HG03135 (cell line): ENCODE data around the gene REG1A.

Experiments
- ATAC-seq: cut with Tn5 transposase; IDR thresholded peaks from one replicate; pipeline ENCODE4 v1.9.1; 2021; ENCODE audit warnings: mild to moderate bottlenecking, moderate library complexity; ENCODE audit not compliant: unreplicated experiment

REG1A gene

GRCh38 chr2:79120194-79120713 is at the start of gene REG1A:
Gene REG1A (plus strand): TSS chr2:79120488. CDS start chr2:79120862, 374 bp downstream.
- no peak for ATAC-seq

DNA sequence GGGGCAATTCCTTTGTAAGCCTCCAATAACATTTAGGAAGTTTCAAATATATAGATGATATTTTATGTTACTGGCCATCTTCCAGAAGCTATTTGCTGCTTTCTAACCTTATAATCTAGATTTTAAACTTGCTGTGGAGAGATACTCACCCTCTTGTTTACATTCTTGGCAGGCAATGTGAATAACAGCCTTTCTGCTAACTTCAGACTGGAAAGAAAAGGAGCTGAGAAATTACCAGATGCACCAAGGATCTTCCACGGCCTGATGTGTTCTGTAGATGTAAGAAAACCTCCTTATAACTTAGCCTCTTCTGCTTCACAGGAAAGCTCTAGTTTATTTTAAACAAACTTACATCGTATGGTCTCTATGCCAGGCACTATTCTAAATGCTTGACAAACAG is 49.2 kb upstream of the REG1A start:
- no peak for ATAC-seq

- ATAC-seq = no peak
Measured at GRCh38 chr2:79082987-79083386, 37.3 kb upstream of the REG1A start.

DNA sequence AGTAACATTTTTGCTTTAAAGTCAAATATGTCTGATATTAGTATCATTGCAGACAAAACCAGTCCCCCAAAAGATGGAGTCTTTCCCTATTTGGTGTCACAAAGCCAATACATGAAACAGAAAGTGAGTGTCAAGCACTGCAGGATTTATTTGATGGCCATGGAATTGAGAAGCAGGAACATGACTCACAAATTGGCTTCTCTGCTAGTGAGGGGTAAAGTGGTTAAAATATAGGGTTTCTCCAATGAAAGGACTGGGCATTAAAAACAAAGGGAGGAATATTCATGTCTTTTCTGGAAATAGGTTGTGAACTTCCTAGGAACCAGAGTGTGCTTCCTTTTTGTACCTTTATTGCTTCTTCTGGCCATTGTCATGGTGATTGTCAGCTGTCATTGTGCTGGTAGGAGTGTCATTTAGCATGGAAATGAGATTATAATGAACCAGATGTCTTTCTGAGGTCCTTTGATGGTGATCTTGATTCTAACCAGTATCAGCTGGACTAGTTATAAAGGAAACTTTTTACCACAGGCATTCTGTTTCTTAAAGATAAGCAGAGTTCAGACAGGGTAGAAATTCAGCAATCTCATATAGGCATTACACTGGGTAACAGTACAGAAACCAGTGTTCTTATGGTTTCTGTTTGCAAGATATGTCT is 36.6 kb upstream of the REG1A start:
- ATAC-seq = no peak

DNA sequence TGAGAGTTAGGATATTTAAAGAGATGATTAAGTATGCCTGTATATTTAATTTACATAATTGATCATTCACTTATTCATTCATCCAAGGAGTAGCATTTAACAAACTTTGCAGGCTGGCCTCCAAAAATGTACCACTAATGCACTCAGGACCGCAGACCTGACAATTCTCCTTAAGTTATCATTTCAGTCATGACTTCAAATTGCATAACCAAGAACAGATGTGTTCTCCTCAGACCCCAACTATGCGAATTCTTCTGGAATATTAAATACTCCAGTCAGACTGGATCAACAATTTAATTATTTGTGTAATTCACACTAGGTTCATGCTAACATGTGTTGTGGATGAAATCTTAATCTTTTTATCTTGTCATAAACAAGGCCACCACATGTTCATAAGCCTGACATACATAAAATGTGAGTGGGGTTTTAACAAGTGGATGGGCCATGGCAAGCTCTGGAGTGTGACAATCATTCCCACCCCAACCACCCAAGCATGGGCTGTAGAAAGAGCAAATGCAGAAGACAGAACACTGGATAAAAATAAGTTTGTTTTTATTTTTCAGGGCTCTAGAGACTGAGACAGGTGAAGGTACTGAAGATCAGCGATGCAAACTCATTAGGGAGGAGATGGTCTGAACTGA is 35.7 kb upstream of the REG1A start:
- no peak for ATAC-seq

DNA sequence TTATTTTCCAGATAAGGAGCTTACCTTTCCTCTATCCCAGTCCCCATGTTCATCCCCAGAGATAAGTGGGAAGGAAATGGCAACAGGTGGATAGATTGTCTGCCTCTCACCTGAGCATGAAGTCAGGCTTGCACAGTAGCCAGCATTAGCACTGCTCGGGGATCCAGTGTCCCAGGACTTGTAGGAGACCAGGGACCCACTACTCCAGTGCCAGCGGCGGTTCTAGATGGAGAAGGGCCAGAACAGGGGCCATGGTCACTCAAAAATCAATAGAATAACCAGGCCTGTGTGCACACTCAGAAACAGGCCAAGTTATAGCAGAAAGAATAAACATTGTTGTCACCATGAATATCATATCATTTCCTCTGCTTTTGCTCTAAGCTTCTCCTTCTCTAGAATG is 34.9 kb upstream of the REG1A start:
- ATAC-seq = no peak

GRCh38 chr2:79086255-79086654 is 34.0 kb upstream of the REG1A start:
- ATAC-seq = no peak

DNA sequence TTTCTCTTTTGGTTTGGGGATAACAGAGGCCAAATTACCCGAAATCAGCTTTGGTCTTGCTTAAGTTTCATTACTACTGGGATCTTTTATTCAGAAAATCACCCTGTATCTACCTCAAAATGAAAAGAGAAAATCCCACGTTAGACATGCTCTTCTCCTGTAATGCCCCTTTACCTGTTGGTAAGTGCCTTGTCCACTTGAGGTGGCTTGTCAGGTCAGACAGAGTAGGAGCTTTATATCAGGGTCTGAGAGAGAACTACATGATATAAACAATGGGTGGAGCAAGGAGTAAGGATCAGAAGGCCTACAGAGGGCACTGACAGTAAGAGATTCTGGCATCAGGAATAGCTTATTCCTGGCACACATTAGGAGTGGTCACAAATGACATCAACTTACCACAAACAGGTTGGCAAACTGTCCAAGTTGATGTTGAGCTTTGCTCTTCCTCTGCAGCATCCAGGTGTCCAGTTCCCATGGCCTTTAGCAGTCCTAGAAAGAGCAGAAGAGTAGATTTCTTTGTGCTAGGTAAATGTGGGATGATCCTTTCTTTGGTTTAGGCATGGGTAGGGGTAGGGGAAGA is 32.4 kb upstream of the REG1A start, which contains the start of gene REG1B:
TSS of gene REG1B (minus strand) at position 209 of the 580 bp plus-strand sequence. CDS start 381 bp downstream, outside the sequence.
- no peak for ATAC-seq

- ATAC-seq = no peak
Measured at GRCh38 chr2:79090693-79091092, 29.6 kb upstream of the REG1A start.

- no peak for ATAC-seq
Measured at GRCh38 chr2:79097843-79098242, 22.4 kb upstream of the REG1A start.

- no peak for ATAC-seq
Measured at GRCh38 chr2:79099140-79099686, 21.1 kb upstream of the REG1A start.

- ATAC-seq = no peak
Measured at GRCh38 chr2:79100285-79100684, 20.0 kb upstream of the REG1A start.

GRCh38 chr2:79101024-79101423 is 19.3 kb upstream of the REG1A start:
- no peak for ATAC-seq

DNA sequence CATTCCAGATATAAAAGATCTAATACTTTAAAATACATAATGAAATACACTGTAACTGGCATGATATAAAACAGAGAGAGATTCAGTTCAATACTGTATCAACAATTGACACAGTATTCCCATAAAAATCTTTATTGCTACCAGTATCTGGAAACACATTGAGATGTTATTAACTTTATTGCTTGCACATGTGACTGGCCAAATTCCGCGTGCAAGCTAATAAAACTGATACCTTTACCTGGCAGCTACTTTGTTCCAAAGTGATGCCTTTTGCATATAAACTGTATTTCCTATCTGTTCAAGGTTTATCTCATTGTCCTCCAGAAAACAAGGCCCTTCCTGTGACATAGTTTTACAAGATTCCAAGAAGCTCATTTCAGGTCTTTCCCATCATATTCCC is 17.1 kb upstream of the REG1A start:
- ATAC-seq = no peak

GRCh38 chr2:79105259-79105658 is 15.0 kb upstream of the REG1A start:
- no peak for ATAC-seq

- no peak for ATAC-seq
Measured at GRCh38 chr2:79112269-79112668, 8.0 kb upstream of the REG1A start.

- no peak for ATAC-seq
Measured at GRCh38 chr2:79114797-79115494, 5.3 kb upstream of the REG1A start.

- ATAC-seq = no peak
Measured at GRCh38 chr2:79116997-79117928, 3.0 kb upstream of the REG1A start.

- no peak for ATAC-seq
Measured at GRCh38 chr2:79122676-79123075, 2.4 kb downstream of the REG1A start.
